Keratinocyte (primary cell): ENCODE data around the gene STYX. TPM values are rescaled to one million over a fixed set of nuclear protein-coding genes. Genes with fewer than 3 reads are reported as not detected.

Source experiments
- DNase-seq: peaks from one replicate; pipeline ENCODE4 v3.0.0-alpha.2; 2011; ENCODE audit warnings: low read depth, missing footprints, low spot score
- FAIRE-seq: peaks from 2 replicates; lab custom pipeline; 2011; peaks lifted over from hg19 to GRCh38; lab: Jason Lieb, UNC
- H2AFZ ChIP-seq: 2 replicates; pipeline ENCODE4 v1.6.0; 2012; ENCODE audit warnings: low read length, control low read depth, inconsistent platforms; ENCODE audit not compliant: control insufficient read depth
- H3K27ac ChIP-seq: 2 replicates; pipeline ENCODE4 v1.5.1; 2011; ENCODE audit warnings: low read length; ENCODE audit not compliant: control insufficient read depth, insufficient read depth
- H3K27me3 ChIP-seq: 3 replicates; pipeline ENCODE4 v1.6.0; 2011; ENCODE audit warnings: low read length; ENCODE audit not compliant: control insufficient read depth, insufficient read depth; ENCODE audit errors: extremely low read depth
- H3K36me3 ChIP-seq, 2 experiments: 2 replicates in 1 of 2; 3 replicates in 1 of 2; pipeline ENCODE4 v1.5.1; 2011; ENCODE audit warnings: low read length in 2 of 2, mild to moderate bottlenecking in 1 of 2; ENCODE audit not compliant: control insufficient read depth in 2 of 2, insufficient read depth in 2 of 2; ENCODE audit errors: extremely low read depth in 1 of 2
- H3K4me1 ChIP-seq: 3 replicates; pipeline ENCODE4 v1.5.1; 2011; ENCODE audit warnings: low read length; ENCODE audit not compliant: control insufficient read depth, insufficient read depth; ENCODE audit errors: extremely low read depth
- H3K4me2 ChIP-seq: 3 replicates; pipeline ENCODE4 v1.6.0; 2011; ENCODE audit warnings: low read depth, low read length; ENCODE audit not compliant: control insufficient read depth, insufficient read depth; ENCODE audit errors: extremely low read depth
- H3K4me3 ChIP-seq, 3 experiments: fragments of 200-600 bp in 1 of 3; sonication (generic) in 1 of 3; 2 replicates in 2 of 3; 3 replicates in 1 of 3; pipeline ENCODE4 v1.5.1; 2011 to 2016; ENCODE audit warnings: low read length in 3 of 3, mild to moderate bottlenecking in 3 of 3, control low read depth in 2 of 3, inconsistent platforms in 1 of 3, low read depth in 1 of 3, mixed read lengths in 1 of 3, mixed run types in 1 of 3, moderate library complexity in 1 of 3; ENCODE audit not compliant: control insufficient read depth in 2 of 3, insufficient read depth in 2 of 3; ENCODE audit errors: extremely low read depth in 1 of 3
- H3K79me2 ChIP-seq: 2 replicates; pipeline ENCODE4 v1.6.0; 2012; ENCODE audit warnings: low read length; ENCODE audit not compliant: control insufficient read depth, insufficient read depth
- H3K9ac ChIP-seq: 3 replicates; pipeline ENCODE4 v1.6.0; 2011; ENCODE audit warnings: low read length; ENCODE audit not compliant: control insufficient read depth, insufficient read depth; ENCODE audit errors: extremely low read depth
- H3K9me1 ChIP-seq: 3 replicates; pipeline ENCODE4 v1.6.0; 2011; ENCODE audit warnings: low read length; ENCODE audit not compliant: control insufficient read depth, insufficient read depth; ENCODE audit errors: extremely low read depth
- H3K9me3 ChIP-seq: 2 replicates; pipeline ENCODE4 v1.5.1; 2012; ENCODE audit warnings: low read depth, low read length; ENCODE audit not compliant: control insufficient read depth
- H4K20me1 ChIP-seq: 3 replicates; pipeline ENCODE4 v1.6.0; 2011; ENCODE audit warnings: low read length; ENCODE audit not compliant: control insufficient read depth, insufficient read depth; ENCODE audit errors: extremely low read depth
- CTCF ChIP-seq, 3 experiments: IDR thresholded peaks in 1 of 3; conservative IDR thresholded peaks in 1 of 3; optimal IDR thresholded peaks in 1 of 3; 2 replicates in 2 of 3; 3 replicates in 1 of 3; pipeline versions ENCODE3 to v1.5.1; 2011; ENCODE audit warnings: low read length in 3 of 3, mild to moderate bottlenecking in 3 of 3, moderate library complexity in 2 of 3, control low read depth in 1 of 3, inconsistent platforms in 1 of 3; ENCODE audit not compliant: insufficient read depth in 2 of 3; ENCODE audit errors: extremely low read depth in 1 of 3
- EZH2 ChIP-seq: IDR thresholded peaks from one replicate; pipeline ENCODE4 v1.6.1; 2012; ENCODE audit warnings: inconsistent platforms, mild to moderate bottlenecking, low read length, moderate library complexity
- dilution Hi-C: fragments of 300-500 bp; cut with MboI; formaldehyde crosslinking; loops from one replicate; pipeline ENCODE4 v1.7.0; 2020; ENCODE audit warnings: low sequenced_read_pairs; ENCODE audit not compliant: extremely low pct_ligation_motif_present
- polyA plus RNA-seq, 5 experiments: library from polyadenylated mRNA; depleted of rRNA in 3 of 5; stranded (reverse) in 3 of 5; stranded (forward) in 1 of 5; unstranded in 1 of 5; fragments of >200 nt; gene quantifications; 1 replicate in 1 of 5; 2 replicates in 3 of 5; 3 replicates in 1 of 5; pipeline versions ENCODE4 v1.2.1 to v1.2.3, GENCODE V29; 2011 to 2012; ENCODE audit warnings: missing spikeins in 2 of 5, low read depth in 1 of 5, low replicate concordance in 1 of 5

STYX gene
- polyA plus RNA-seq, 1 donor (not counting 4 experiments of a cell fraction or from before 2014, with no cell fraction given) = 13.2 TPM

GRCh38 chr14:52706724-52707706, 23.0 kb upstream of the STYX start, which contains the start of gene PSMC6:
Gene PSMC6 (plus strand): TSS chr14:52707200. CDS start chr14:52707220, 20 bp downstream.
- no peaks in the 10 kb centered on the region for H3K27me3 ChIP-seq
- peak within 1 kb of the TSS; percentile 99 for H2AFZ ChIP-seq
- peak within 1 kb of the TSS; percentile 95 for H3K27ac ChIP-seq
- no peaks in the 10 kb centered on the region for H3K9me1 ChIP-seq
- H3K36me3 ChIP-seq = peaks cover 5 to 14% of the 10 kb centered on the region in 2 experiments
- TF ChIP-seq CTCF (optimal IDR thresholded peaks at IDR 0.05 in 1 of 3, IDR thresholded peaks at IDR 0.05 in 1 of 3, conservative IDR thresholded peaks at IDR 0.05 in 1 of 3; ENCODE audit: extremely low read depth in 1 of 3, insufficient read depth in 2 of 3, low read length in 3 of 3) = no peak
- no peak for TF ChIP-seq EZH2
- peak within 1 kb of the TSS; percentile 77 to 98 (median 88) for H3K4me3 ChIP-seq
- dilution Hi-C loops = no loop called here
- peak within 1 kb of the TSS; percentile 99 for H3K4me2 ChIP-seq
- no peaks in the 10 kb centered on the region for H4K20me1 ChIP-seq
- peak; percentile 46 for DNase-seq
- H3K9ac ChIP-seq = peak within 1 kb of the TSS; percentile 99
- peak; percentile 72 for FAIRE-seq
- peaks cover 20% of the 10 kb centered on the region for H3K4me1 ChIP-seq
- H3K79me2 ChIP-seq = peaks cover 36% of the 10 kb centered on the region
- H3K9me3 ChIP-seq = no peaks in the 10 kb centered on the region

- Histone ChIP-seq H3K79me2 (peaks cover 45% of the 10 kb centered on the region), H3K27me3 (no peaks in the 10 kb centered on the region), H3K4me2 (no peak overlapping the region), H3K9me1 (no peaks in the 10 kb centered on the region), H3K4me1 (peaks cover 6% of the 10 kb centered on the region), H3K27ac (no peak overlapping the region), H3K9me3 (no peaks in the 10 kb centered on the region), H3K36me3 (peaks cover 23 to 28% of the 10 kb centered on the region in 2 experiments), H3K4me3 (no peak overlapping the region), H3K9ac (no peak overlapping the region), H2AFZ (no peak overlapping the region), H4K20me1 (no peaks in the 10 kb centered on the region)
- TF ChIP-seq EZH2 (no peak), CTCF (optimal IDR thresholded peaks at IDR 0.05 in 1 of 3, IDR thresholded peaks at IDR 0.05 in 1 of 3, conservative IDR thresholded peaks at IDR 0.05 in 1 of 3; ENCODE audit: extremely low read depth in 1 of 3, insufficient read depth in 2 of 3, low read length in 3 of 3) (no peak)
- no peak for DNase-seq
- dilution Hi-C loops = no loop called here
- FAIRE-seq = no peak
These were observed 18.3 kb upstream of the STYX start for GRCh38 chr14:52711666-52712065.
